Measurements from ENCODE around the gene STOML1.

- no peak for TF ChIP-seq CHD2 (IDR thresholded peaks at IDR 0.05; ENCODE audit: low read length, partially characterized antibody)
- TF ChIP-seq CTCF (IDR thresholded peaks at IDR 0.05): no peak
- no peak for TF ChIP-seq E2F6 (IDR thresholded peaks at IDR 0.05; ENCODE audit: borderline replicate concordance, low read depth)
- TF ChIP-seq USF2 (IDR thresholded peaks at IDR 0.05): no peak
- no peak for TF ChIP-seq ZSCAN20 (CRISPR knock-in tag; IDR thresholded peaks at IDR 0.05)
- no peak for TF ChIP-seq EP300 (IDR thresholded peaks at IDR 0.05)
- TF ChIP-seq FOSB (CRISPR knock-in tag; IDR thresholded peaks at IDR 0.05): no peak
- no peak for TF ChIP-seq POLR2AphosphoS2 (conservative IDR thresholded peaks at IDR 0.05; ENCODE audit: low read length)
These were observed 2.4 kb upstream of the STOML1 start, which contains the start of gene PML for GRCh38 chr15:73994413-73994883.
